AG09319 (cell line): ENCODE results near the gene SLC6A12.

Experiments
- DNase-seq: peaks from one replicate; pipeline ENCODE4 v3.0.0-alpha.2; 2010; ENCODE audit warnings: low read depth; ENCODE audit errors: extremely low read depth
- CTCF ChIP-seq: IDR thresholded peaks from 2 replicates; pipeline ENCODE4 v1.5.1; 2011; ENCODE audit warnings: low read depth, mild to moderate bottlenecking, inconsistent platforms, low read length, moderate library complexity

SLC6A12 gene

GRCh38 chr12:254912-255311 is 41.0 kb upstream of the SLC6A12 start:
- TF ChIP-seq CTCF = no peak

DNA sequence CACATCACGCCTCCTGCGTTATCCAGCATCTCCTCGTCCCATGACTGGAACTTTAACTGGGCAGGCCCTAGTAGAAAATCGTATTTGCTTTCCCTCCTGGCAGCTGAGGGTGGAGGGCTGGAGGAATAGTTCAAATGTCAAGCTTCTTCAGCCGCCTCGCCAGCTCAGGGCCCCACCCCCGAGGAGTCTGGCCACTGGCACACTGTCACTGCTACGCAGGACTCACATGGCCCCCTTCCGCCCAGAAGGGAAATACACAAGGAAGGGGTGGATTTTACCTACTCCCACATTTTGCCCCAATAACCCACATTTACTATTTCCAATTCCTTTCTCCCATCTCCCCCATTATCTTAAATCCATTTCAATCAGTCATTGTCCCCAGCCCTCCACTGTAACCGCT is 40.1 kb upstream of the SLC6A12 start:
- TF ChIP-seq CTCF = no peak
- DNase-seq = no peak

More at GRCh38 chr12:254912-255311, 41.0 kb upstream of the SLC6A12 start:
- DNase-seq = no peak

DNA sequence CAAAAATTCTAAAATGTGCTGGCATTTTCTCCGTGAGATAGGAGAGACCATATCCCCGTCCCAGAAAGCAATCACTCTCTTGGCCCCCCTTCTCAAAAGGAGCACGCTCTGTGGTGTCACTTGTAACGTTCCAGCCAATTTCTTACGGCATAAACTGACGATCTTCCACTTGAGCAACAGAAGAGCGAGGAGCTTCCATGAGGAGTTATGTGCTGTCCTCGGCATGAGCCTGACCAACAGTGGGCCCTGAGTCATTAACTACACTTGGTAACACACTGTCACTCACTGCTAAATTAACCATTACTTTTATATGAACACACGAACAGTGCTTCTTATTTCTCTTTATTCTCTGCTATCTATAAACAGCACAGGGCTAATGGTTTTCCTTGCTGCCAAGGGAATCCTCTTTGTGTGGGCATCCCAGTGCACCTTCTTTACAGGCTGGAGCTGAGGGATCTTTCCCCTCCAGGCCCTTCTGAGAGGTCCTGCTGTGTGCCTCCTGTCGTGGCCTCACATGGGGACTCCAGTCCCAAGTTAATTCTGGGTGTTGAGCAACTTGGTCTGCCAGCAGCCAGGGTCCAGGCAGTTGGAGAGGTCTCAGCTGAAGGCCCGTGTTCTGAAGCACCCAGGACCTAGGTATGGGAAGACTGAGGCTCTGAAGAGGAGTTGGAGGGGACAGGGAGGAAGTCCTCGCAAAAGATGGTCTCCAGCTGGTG is 39.3 kb upstream of the SLC6A12 start:
- no peak for DNase-seq
- TF ChIP-seq CTCF = no peak

GRCh38 chr12:252636-253035 is 38.7 kb upstream of the SLC6A12 start:
- no peak for TF ChIP-seq CTCF
- DNase-seq = no peak

DNA sequence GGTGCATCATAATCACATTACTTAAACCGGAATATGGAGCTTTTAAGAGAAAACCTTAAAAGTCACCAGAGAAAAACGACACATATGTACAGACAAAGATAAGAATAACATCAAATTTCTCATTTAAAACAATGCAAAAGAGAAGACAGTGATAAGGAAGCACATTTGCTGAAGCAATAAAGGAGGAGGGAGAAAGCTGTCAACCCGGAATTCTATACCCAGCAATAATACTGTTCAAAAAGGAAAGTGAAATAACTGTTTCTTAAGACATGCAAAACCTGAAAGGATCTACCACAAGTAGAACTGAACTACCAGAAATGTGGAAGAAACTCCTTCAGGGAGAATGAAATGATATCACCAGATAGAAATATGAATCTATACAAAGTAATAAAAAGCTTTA is 33.3 kb upstream of the SLC6A12 start:
- no peak for TF ChIP-seq CTCF
- DNase-seq = no peak

- no peak for TF ChIP-seq CTCF
- no peak for DNase-seq
Observed at GRCh38 chr12:243381-243780, 29.4 kb upstream of the SLC6A12 start.

DNA sequence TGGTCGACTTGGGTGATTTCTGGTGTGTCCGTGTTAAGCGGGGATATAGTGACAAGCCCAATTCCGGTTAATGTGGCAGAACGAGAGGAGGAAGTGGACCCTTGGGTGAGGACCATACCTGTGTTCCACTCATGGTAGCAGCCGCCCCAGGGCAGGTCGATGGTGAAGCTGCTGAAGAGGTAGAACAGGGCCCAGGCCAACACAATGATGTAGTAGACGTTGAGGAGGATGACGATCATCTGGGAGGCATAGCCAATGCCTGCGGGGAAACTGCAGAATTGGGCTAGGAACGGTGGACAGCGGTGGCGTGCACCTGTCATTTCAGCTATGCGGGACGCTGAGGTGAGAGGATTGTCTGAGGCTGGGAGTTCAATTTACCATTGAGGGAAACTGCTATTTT is 28.5 kb upstream of the SLC6A12 start:
- TF ChIP-seq CTCF = no peak
- no peak for DNase-seq
